ENCODE results near the gene SLC18A3.

DNA sequence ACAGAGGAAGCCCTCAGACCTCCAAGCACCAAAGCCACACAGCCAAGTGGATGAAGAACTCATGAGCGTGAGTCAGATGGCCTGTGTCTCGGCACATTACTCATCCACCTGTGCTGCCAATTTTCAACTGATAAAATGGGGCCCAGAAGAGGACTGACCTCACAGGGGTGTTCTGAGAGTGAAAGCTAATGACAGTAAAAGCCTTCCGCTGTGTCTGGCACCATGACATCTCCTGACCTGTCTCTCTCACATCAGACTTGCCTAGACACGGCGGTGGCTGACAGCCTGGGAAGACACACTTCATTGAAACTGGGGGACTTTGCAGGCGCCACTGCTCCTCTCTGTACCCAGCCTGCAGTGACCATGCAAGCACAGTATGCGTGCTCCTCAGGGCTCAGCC lies 8.3 kb upstream of the SLC18A3 start:
- no peak for TF ChIP-seq CTCF (IDR thresholded peaks at IDR 0.05)
- no peak for TF ChIP-seq POLR2A (IDR thresholded peaks at IDR 0.05)

All from thyroid gland (tissue), 4 donors.